Kidney glomerular epithelial cell (primary cell): ENCODE data around the gene ACTL7A.

Experiments
- DNase-seq: peaks from one replicate; lab custom pipeline; 2025; lab: John Stamatoyannopoulos, UW

ACTL7A gene

GRCh38 chr9:108850293-108850897, 11.7 kb upstream of the ACTL7A start:
- DNase-seq, result peak; percentile 6

GRCh38 chr9:108851138-108851537, 10.9 kb upstream of the ACTL7A start:
- no peak for DNase-seq

- DNase-seq, result no peak
Observed at GRCh38 chr9:108852079-108852478, 10.0 kb upstream of the ACTL7A start.

GRCh38 chr9:108854094-108854493, 8.0 kb upstream of the ACTL7A start:
- no peak for DNase-seq

GRCh38 chr9:108854641-108855528, 7.2 kb upstream of the ACTL7A start:
- no peak for DNase-seq

GRCh38 chr9:108855529-108855886, 6.6 kb upstream of the ACTL7A start:
- no peak for DNase-seq

- no peak for DNase-seq
Observed at GRCh38 chr9:108855888-108856287, 6.2 kb upstream of the ACTL7A start, which contains the start of gene ACTL7B. TSS of gene ACTL7B (minus strand) at chr9:108855986. CDS start at chr9:108855930, 56 bp downstream.

- no peak for DNase-seq
Observed at GRCh38 chr9:108857572-108857971, 4.5 kb upstream of the ACTL7A start.

- DNase-seq, result no peak
Observed at GRCh38 chr9:108859459-108860114, 2.5 kb upstream of the ACTL7A start.

- DNase-seq, result no peak
Observed at GRCh38 chr9:108860354-108860753, 1.7 kb upstream of the ACTL7A start.

- DNase-seq, result no peak
Observed at GRCh38 chr9:108860764-108861163, 1.3 kb upstream of the ACTL7A start.

- no peak for DNase-seq
Observed at GRCh38 chr9:108861464-108861863, 602 bp upstream of the ACTL7A start.

GRCh38 chr9:108863891-108864290, 1.8 kb downstream of the ACTL7A start:
- no peak for DNase-seq

- no peak for DNase-seq
Observed at GRCh38 chr9:108864446-108864845, 2.4 kb downstream of the ACTL7A start.

GRCh38 chr9:108865037-108865436, 3.0 kb downstream of the ACTL7A start:
- DNase-seq, result no peak

GRCh38 chr9:108866001-108866420, 3.9 kb downstream of the ACTL7A start:
- DNase-seq, result no peak

GRCh38 chr9:108867116-108867515, 5.0 kb downstream of the ACTL7A start:
- no peak for DNase-seq

GRCh38 chr9:108867829-108868228, 5.8 kb downstream of the ACTL7A start:
- DNase-seq, result no peak

GRCh38 chr9:108869092-108869725, 7.1 kb downstream of the ACTL7A start:
- peak; percentile 63 for DNase-seq

- no peak for DNase-seq
Observed at GRCh38 chr9:108874058-108874788, 12.2 kb downstream of the ACTL7A start.

- DNase-seq, result no peak
Observed at GRCh38 chr9:108876425-108876824, 14.4 kb downstream of the ACTL7A start.

- DNase-seq, result no peak
Observed at GRCh38 chr9:108877524-108877923, 15.5 kb downstream of the ACTL7A start.
